GM21576 (cell line): Measurements from ENCODE around the gene ABHD6.

Source experiments
- ATAC-seq: cut with Tn5 transposase; IDR thresholded peaks from one replicate; pipeline ENCODE4 v1.9.1; 2021; ENCODE audit warnings: mild to moderate bottlenecking, moderate library complexity; ENCODE audit not compliant: unreplicated experiment

ABHD6 gene

DNA sequence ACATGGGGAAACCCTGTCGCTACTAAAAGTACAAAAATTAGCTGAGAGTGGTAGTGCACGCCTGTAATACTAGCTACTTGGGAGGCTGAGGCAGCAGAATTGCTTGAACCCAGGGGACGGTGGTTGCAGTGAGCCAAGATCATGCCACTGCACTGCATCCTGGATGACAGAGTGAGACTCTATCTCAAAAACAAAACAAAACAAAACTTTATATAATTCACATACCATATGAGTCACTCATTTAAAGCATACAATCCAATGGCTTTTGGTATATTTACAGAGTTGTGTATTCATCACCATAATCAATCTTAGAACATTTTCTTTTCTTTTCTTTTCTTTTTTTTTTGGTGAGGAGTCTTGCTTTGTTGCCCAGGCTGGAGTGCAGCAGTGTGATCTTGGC, 103.8 kb downstream of the ABHD6 start:
- ATAC-seq, result no peak

GRCh38 chr3:58342676-58343075, 105.1 kb downstream of the ABHD6 start:
- ATAC-seq, result no peak
